Sigmoid colon (tissue), 7 donors: Measurements from ENCODE around the gene TBL1XR1. TPM values are rescaled to one million over a fixed set of nuclear protein-coding genes. Genes with fewer than 3 reads are reported as not detected.

ENCODE experiments used
- DNase-seq: peaks from one replicate; pipeline ENCODE4 v3.0.0-alpha.2; 2019
- H3K27ac ChIP-seq, 4 donors: fragments of 200-600 bp; sonication (generic); one replicate each; pipeline ENCODE4 v1.5.1; 2016 to 2019; ENCODE audit warnings: mild to moderate bottlenecking in 1 of 4
- H3K27me3 ChIP-seq, 3 donors: fragments of 200-600 bp; sonication (generic); one replicate each; pipeline ENCODE4 v1.5.1; 2019; ENCODE audit warnings: mild to moderate bottlenecking in 1 of 3
- H3K36me3 ChIP-seq, 4 donors: fragments of 200-600 bp; sonication (generic); one replicate each; pipeline ENCODE4 v1.5.1; 2016 to 2019
- H3K4me1 ChIP-seq, 4 donors: fragments of 200-600 bp; sonication (generic); one replicate each; pipeline ENCODE4 v1.5.1; 2017 to 2019
- H3K4me3 ChIP-seq, 4 donors: fragments of 200-600 bp; sonication (generic); one replicate each; pipeline ENCODE4 v1.5.1; 2017 to 2019; ENCODE audit warnings: mild to moderate bottlenecking in 2 of 4, moderate library complexity in 1 of 4
- H3K9me3 ChIP-seq, 4 donors: fragments of 200-600 bp in 3 of 4; sonication (generic) in 3 of 4; one replicate each; pipeline versions ENCODE4 v1.5.1 to v1.6.1; 2013 to 2019
- CTCF ChIP-seq, 4 experiments: fragments of 450-650 bp in 3 of 4; fragments of 200-600 bp in 1 of 4; IDR thresholded peaks; one replicate each; pipeline ENCODE4 v1.5.1; 2016 to 2019; ENCODE audit warnings: antibody characterized with exemption in 4 of 4, mild to moderate bottlenecking in 3 of 4, moderate library complexity in 2 of 4
- EP300 ChIP-seq, 4 donors: sonication (generic); formaldehyde crosslinking; IDR thresholded peaks; one replicate each; pipeline ENCODE4 v1.6.1; 2017; ENCODE audit warnings: antibody characterized with exemption in 4 of 4
- POLR2A ChIP-seq, 2 donors: fragments of 450-650 bp; IDR thresholded peaks; one replicate each; pipeline ENCODE4 v1.6.1; 2016; ENCODE audit warnings: antibody characterized with exemption in 2 of 2, mild to moderate bottlenecking in 2 of 2, moderate library complexity in 2 of 2
- POLR2AphosphoS5 ChIP-seq, 4 donors: sonication (generic); formaldehyde crosslinking; IDR thresholded peaks; one replicate each; pipeline ENCODE4 v1.6.1; 2017; ENCODE audit warnings: antibody characterized with exemption in 4 of 4
- WGBS, 2 donors: extraction: QIAGEN DNeasy Blood & Tissue Kit; methylation state at CpG; one replicate each; pipeline ENCODE4 v1.1.7; 2013; 5-methylcytosine and 5-hydroxymethylcytosine counted together
- intact Hi-C: fragments of 100-400 bp; cut with DNase I; formaldehyde crosslinking; loops from one replicate; pipeline ENCODE4 v1.15.1; 2023
- polyA plus RNA-seq, 3 donors: library from polyadenylated mRNA; stranded (reverse); fragments of 200-250 nt; gene quantifications; one replicate each; pipeline ENCODE4 v1.2.3, GENCODE V29; 2013
- total RNA-seq, 4 donors: library from RNA; depleted of rRNA; stranded (reverse); fragments of >200 nt; gene quantifications; one replicate each; pipeline ENCODE4 v1.1.0, GENCODE V29; 2016
- donor health status: healthy with polysubstance abuse.
- donor health status: Bipolar disorder and iron deficiency.
- donor health status: healthy.

The TBL1XR1 gene
- total and polyA plus RNA-seq, 7 donors = 20.4 to 131 (median 88.9) TPM

GRCh38 chr3:177051411-177051810 is 145.9 kb downstream of the TBL1XR1 start:
- no peak for DNase-seq
- no peak overlapping the region for H3K4me3 ChIP-seq
- intact Hi-C loops = no loop called here
- no peaks in the 10 kb centered on the region for H3K9me3 ChIP-seq
- H3K27me3 ChIP-seq = no peaks in the 10 kb centered on the region
- peaks cover 0 to 37% (median 0%) of the 10 kb centered on the region in 4 donors for H3K36me3 ChIP-seq
- H3K27ac ChIP-seq = peak overlapping the region in 2 of 4 donors; percentile 18 to 35
- 32 to 67% methylated on average over 4 of the region's 4 CpGs for WGBS, 2 donors
- H3K4me1 ChIP-seq = peaks cover 0 to 60% (median 33%) of the 10 kb centered on the region in 4 donors
- TF ChIP-seq CTCF (IDR thresholded peaks at IDR 0.05) (no peak), POLR2A (IDR thresholded peaks at IDR 0.05) (no peak), POLR2AphosphoS5 (IDR thresholded peaks at IDR 0.05) (no peak), EP300 (IDR thresholded peaks at IDR 0.05) (no peak)

- 49 to 57% methylated on average over 5 of the region's 5 CpGs for WGBS, 2 donors
- H3K36me3 ChIP-seq = peaks cover 0 to 43% (median 0%) of the 10 kb centered on the region in 4 donors
Observed at GRCh38 chr3:177050501-177051237, 146.6 kb downstream of the TBL1XR1 start.

GRCh38 chr3:177045767-177046166 is 151.5 kb downstream of the TBL1XR1 start:
- 78 to 89% methylated on average over 2 of the region's 2 CpGs for WGBS, 2 donors
- H3K4me3 ChIP-seq = no peak overlapping the region
- DNase-seq = no peak
- H3K36me3 ChIP-seq = peaks cover 0 to 42% (median 0%) of the 10 kb centered on the region in 4 donors
- intact Hi-C loops = no loop called here
- H3K27ac ChIP-seq = no peak overlapping the region
- no peaks in the 10 kb centered on the region for H3K27me3 ChIP-seq
- peaks cover 0 to 3% (median 0%) of the 10 kb centered on the region in 4 donors for H3K9me3 ChIP-seq
- TF ChIP-seq POLR2A (IDR thresholded peaks at IDR 0.05) = no peak
- no peak for TF ChIP-seq POLR2AphosphoS5 (IDR thresholded peaks at IDR 0.05)
- no peak for TF ChIP-seq EP300 (IDR thresholded peaks at IDR 0.05)
- TF ChIP-seq CTCF (IDR thresholded peaks at IDR 0.05) = no peak
- H3K4me1 ChIP-seq = peaks cover 0 to 49% (median 22%) of the 10 kb centered on the region in 4 donors

More at GRCh38 chr3:177050501-177051237, 146.6 kb downstream of the TBL1XR1 start:
- intact Hi-C loops = no loop called here
- Histone ChIP-seq H3K4me1 (peaks cover 0 to 54% (median 25%) of the 10 kb centered on the region in 4 donors), H3K27me3 (no peaks in the 10 kb centered on the region), H3K27ac (peak overlapping the region in 2 of 4 donors; percentile 18 to 35), H3K9me3 (no peaks in the 10 kb centered on the region), H3K4me3 (no peak overlapping the region)
- TF ChIP-seq POLR2AphosphoS5 (IDR thresholded peaks at IDR 0.05) (no peak), EP300 (IDR thresholded peaks at IDR 0.05) (no peak), POLR2A (IDR thresholded peaks at IDR 0.05) (no peak), CTCF (IDR thresholded peaks at IDR 0.05) (peak; percentile 47 to 64 (median 52))
- DNase-seq = no peak

- WGBS, 2 donors = 96 to 97% methylated on average over 7 of the region's 7 CpGs
- Histone ChIP-seq H3K4me3 (no peak overlapping the region), H3K27me3 (no peaks in the 10 kb centered on the region), H3K9me3 (peaks cover 0 to 3% (median 0%) of the 10 kb centered on the region in 4 donors), H3K27ac (no peak overlapping the region), H3K36me3 (peaks cover 0 to 40% (median 0%) of the 10 kb centered on the region in 4 donors), H3K4me1 (peaks cover 0 to 50% (median 27%) of the 10 kb centered on the region in 4 donors)
- TF ChIP-seq POLR2AphosphoS5 (IDR thresholded peaks at IDR 0.05) (no peak), POLR2A (IDR thresholded peaks at IDR 0.05) (no peak), CTCF (IDR thresholded peaks at IDR 0.05) (no peak), EP300 (IDR thresholded peaks at IDR 0.05) (no peak)
- no peak for DNase-seq
- intact Hi-C loops = no loop called here
Observed at GRCh38 chr3:177045222-177045621, 152.1 kb downstream of the TBL1XR1 start.
